Stimulated activated CD8-positive, alpha-beta memory T cell treated with anti-CD3 and anti-CD28 coated beads, Interleukin-7, amount 100 ng/mL, for 4 hours (primary cell): ENCODE data around the gene CDCA7L.
"Not testable (repeated sequence)": the region's sequence is repeated elsewhere in the genome, so short reads cannot be mapped to it uniquely, and the experiment has no call there.

Experiments used
- DNase-seq, 2 donors: peaks; one replicate each; pipeline ENCODE4 v3.0.0-alpha.2; 2020; ENCODE audit warnings: low read depth in 2 of 2

CDCA7L gene

GRCh38 chr7:21944616-21945453 lies 864 bp downstream of the CDCA7L start:
- peak in 1 of 2 donors; percentile 23 for DNase-seq

GRCh38 chr7:21943436-21943835 lies 2.3 kb downstream of the CDCA7L start:
- no peak for DNase-seq

GRCh38 chr7:21942955-21943354 lies 2.7 kb downstream of the CDCA7L start:
- DNase-seq = no peak

- no peak for DNase-seq
Measured at GRCh38 chr7:21941611-21942141, 4.0 kb downstream of the CDCA7L start.

GRCh38 chr7:21939858-21940372 lies 5.8 kb downstream of the CDCA7L start:
- no peak for DNase-seq

- no peak for DNase-seq
Measured at GRCh38 chr7:21939136-21939857, 6.4 kb downstream of the CDCA7L start.

GRCh38 chr7:21938463-21938862 lies 7.2 kb downstream of the CDCA7L start:
- no peak for DNase-seq

GRCh38 chr7:21934808-21935207 lies 10.9 kb downstream of the CDCA7L start:
- DNase-seq = no peak

- not testable (repeated sequence) for DNase-seq
Measured at GRCh38 chr7:21933293-21933692, 12.4 kb downstream of the CDCA7L start.

- DNase-seq = no peak
Measured at GRCh38 chr7:21927693-21928092, 18.0 kb downstream of the CDCA7L start.

- no peak for DNase-seq
Measured at GRCh38 chr7:21926448-21926847, 19.3 kb downstream of the CDCA7L start.

- DNase-seq = no peak
Measured at GRCh38 chr7:21923658-21924057, 22.0 kb downstream of the CDCA7L start.

- DNase-seq = no peak
Measured at GRCh38 chr7:21922605-21923004, 23.1 kb downstream of the CDCA7L start.

GRCh38 chr7:21920936-21921335 lies 24.8 kb downstream of the CDCA7L start:
- DNase-seq = no peak

GRCh38 chr7:21918216-21918615 lies 27.5 kb downstream of the CDCA7L start:
- DNase-seq = no peak

GRCh38 chr7:21916629-21917028 lies 29.1 kb downstream of the CDCA7L start:
- no peak for DNase-seq

- no peak for DNase-seq
Measured at GRCh38 chr7:21916176-21916575, 29.5 kb downstream of the CDCA7L start.

GRCh38 chr7:21915140-21915539 lies 30.6 kb downstream of the CDCA7L start:
- no peak for DNase-seq

GRCh38 chr7:21914671-21915070 lies 31.0 kb downstream of the CDCA7L start:
- DNase-seq = no peak

GRCh38 chr7:21912931-21913780 lies 32.5 kb downstream of the CDCA7L start:
- no peak for DNase-seq

- DNase-seq = no peak
Measured at GRCh38 chr7:21912305-21912704, 33.4 kb downstream of the CDCA7L start.
